HG03439 (cell line): Measurements from ENCODE around the gene LACTBL1.
"Not testable (repeated sequence)": the region's sequence is repeated elsewhere in the genome, so short reads cannot be mapped to it uniquely, and the experiment has no call there.

ENCODE experiments used
- ATAC-seq: cut with Tn5 transposase; IDR thresholded peaks from one replicate; pipeline ENCODE4 v1.9.1; 2021; ENCODE audit warnings: mild to moderate bottlenecking, moderate library complexity; ENCODE audit not compliant: unreplicated experiment

The LACTBL1 gene

GRCh38 chr1:22945171-22945570, 27.5 kb downstream of the LACTBL1 start:
- not testable (repeated sequence) for ATAC-seq

DNA sequence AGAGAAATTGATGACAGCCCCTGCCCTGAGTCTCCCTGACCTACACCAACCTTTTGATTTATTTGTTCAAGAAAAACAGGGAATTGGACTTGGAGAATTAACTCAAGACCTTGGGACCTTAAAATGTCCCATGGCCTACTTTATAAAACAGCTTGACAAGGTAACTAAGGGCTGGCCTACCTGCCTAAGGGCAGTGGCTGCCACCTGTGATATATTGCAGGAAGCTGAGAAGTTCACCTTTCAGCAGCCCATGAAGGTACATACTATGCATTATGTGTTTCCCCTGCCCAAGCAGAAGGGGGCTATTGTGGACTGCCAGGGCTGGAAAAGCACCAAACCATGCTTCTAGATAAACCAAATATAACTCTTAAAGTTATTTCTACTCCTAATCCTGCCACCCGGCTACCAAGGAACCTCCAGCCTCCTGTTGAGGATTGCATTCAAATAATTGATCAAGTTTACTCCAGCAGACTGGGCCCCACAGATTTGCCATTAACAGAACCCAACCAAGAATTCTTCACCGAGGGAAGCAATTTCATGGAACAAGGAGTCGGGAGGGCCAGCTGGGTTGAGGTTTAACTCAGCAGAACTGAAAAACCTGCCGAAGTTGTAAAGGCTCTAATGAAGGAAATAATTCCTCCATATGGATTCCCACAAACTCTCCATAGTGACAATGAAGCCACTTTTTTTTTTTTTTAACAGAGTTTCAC, 28.2 kb downstream of the LACTBL1 start:
- ATAC-seq: no peak

GRCh38 chr1:22941257-22941656, 31.4 kb downstream of the LACTBL1 start:
- no peak for ATAC-seq

DNA sequence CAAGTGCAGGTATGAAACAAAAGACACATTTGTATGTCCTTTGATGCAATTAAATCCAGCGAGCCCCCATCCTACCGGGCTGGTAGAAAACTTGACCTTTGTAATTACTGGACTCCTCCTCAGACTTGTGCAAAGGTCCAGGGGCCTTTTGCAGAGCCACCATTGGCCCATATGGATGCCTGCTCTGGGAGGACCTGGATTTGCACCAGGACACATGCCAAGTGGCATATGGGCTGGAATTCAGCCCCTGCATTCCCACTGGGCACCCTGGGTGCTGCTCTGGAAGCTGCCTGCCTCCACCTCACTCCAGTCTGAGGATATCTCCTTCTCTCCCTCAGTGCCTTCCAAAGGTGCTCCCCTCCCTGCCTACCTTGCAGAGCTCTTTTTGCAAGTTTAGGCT, 36.0 kb downstream of the LACTBL1 start:
- ATAC-seq: no peak

- ATAC-seq: no peak
These were observed 37.2 kb downstream of the LACTBL1 start for GRCh38 chr1:22935433-22935832.

DNA sequence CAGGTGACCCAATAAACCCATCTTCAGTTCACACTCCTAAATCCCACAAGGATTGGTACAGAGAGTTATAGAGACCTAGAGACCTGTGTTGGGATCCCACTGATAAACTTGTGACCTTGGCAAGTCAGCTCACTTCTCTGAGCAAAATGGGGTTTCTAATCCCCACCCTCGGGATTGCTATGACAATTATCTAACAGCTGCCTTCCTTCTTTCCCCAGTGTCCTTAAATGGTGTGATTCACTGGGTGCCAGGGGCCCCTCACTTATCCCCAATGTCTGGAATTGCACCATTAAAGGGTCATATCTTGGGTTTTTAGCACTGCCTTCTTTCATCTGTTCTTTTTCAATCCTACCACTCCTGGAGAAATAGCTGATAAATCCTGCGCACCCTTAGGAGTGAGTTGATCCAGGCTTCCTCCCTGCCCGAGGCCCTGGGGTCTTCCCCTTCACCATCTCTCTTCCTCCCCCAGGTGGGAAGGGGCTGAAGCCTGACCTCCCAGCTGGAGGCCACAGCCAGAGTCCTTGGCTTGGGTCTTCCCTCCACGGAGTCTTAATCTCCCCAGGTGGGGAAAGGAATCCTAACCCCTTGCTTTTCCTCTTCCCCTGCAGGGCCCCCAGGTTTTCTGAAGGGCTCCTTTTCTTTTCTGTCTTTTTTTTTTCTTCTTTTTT, 39.7 kb downstream of the LACTBL1 start:
- no peak for ATAC-seq

- ATAC-seq: no peak
These were observed 42.3 kb downstream of the LACTBL1 start for GRCh38 chr1:22930240-22930912.

GRCh38 chr1:22925111-22925510, 47.6 kb downstream of the LACTBL1 start:
- ATAC-seq: no peak

DNA sequence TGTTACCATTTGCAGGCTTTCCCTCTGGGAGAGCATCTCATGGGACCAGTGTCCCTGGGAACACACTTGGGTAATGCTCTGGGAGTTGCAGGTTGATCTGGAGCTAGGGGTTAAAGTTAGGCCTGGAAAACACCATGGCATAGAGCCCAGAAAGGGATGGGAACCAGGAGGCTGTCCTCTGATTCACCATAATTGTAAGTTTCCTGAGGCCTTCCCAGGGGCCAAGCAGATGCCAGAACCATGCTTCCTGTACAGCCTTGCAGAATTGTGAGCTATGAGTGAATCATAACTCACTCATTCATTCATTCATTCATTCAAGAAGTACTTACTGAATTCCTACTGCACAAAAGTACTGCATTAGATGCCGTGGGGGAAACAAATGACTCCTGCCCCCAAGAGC, 50.0 kb downstream of the LACTBL1 start:
- no peak for ATAC-seq

DNA sequence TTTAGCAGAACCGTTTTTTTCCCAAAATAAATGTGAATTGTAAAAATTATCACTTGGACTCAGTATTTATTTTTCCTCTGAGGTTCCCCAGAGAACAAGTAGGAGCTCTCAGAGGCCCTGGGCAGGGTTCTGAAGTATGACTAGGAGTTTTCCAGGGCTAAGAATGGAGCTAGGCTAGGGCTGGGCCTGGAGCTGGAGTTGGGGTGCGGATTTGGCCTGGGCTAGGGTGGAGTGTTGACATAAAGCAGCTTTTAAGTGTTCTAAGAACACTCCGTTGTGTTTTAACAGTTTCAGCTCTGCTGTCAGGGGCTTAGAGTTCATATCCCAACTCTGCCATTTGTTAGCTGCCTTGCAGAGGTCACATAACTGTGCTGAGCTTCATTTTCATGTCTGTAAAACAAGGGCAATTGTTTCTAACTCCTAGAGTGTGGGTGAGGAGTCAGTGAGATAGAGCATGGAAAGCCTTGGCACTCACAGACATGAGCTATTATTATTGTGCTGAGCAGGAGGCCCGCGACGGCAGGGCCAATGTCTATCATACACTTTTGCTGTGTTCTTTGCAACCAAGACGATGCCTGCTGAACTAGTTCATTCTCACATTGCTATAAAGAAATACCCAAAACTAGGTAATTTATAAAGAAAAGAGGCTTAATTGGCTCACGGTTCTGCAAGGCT, 51.1 kb downstream of the LACTBL1 start:
- no peak for ATAC-seq

DNA sequence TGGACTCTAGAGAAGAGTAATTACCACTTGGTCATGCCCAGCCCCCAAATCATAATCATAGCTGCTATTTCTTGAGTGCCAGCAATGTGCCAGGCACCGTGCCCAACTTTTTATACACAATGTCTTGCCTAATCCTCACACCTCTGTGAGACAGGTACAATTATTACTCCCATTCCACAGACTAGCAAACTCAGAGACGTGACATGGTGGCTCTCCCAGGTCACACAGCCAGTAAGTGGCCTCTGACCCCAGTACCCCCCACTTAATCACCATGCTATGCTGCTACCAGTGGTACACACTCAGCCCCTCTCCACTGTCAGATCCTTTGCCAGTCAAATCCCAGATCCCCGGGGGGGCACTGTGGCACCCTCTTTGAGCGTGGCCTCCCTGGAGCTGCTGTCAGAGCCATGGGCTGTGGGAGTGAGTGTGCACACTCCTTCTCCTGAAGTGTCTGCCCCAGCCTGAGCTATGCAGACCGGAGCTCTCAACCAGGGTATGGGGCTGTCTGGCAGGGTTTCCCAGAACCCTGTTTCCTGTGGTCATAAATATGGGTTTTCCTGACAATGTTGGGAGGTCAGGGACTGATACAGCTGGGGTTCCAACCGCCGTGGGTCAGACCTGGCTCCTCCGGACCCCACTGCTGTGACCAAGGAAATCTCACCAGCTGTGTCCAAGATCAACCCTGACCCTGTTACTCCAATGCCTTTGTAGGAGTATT, 51.8 kb downstream of the LACTBL1 start:
- no peak for ATAC-seq

DNA sequence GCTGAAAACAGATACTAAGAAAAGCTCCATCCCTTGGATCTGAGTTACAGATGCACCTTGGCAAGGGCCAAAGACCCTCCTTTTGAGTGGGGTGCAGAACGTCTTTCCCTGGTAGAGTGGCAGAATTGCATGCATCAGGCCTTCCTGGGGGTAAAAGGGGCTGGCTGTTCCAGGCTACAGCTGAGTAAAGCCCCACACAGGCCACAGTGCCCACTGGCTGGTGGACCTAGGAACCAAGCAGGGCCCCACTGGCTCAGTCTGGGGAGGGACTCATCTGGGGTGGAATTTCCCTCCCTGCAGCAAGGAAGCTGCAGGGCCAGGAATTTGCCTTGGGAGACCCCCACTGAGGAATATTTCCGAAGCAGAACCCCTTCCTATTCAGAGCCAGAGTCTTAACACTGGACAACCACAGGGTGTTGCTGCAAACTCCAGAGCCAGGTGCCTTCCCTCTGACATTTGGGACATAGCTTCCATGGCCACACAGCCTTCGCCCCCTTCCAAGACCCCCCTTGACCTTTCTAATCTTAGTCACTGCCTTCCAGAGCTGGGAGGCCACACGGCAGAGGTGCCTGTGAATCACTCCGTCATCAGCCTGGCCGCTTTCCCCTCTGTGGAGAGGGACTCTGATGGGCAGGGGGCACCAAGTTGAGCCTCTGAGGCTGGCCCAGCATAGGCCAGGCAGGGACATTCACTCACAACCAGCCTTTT, 52.5 kb downstream of the LACTBL1 start:
- ATAC-seq: no peak

GRCh38 chr1:22919341-22920025, 53.2 kb downstream of the LACTBL1 start:
- no peak for ATAC-seq

- no peak for ATAC-seq
These were observed 54.0 kb downstream of the LACTBL1 start for GRCh38 chr1:22918644-22919043.

GRCh38 chr1:22917989-22918388, 54.7 kb downstream of the LACTBL1 start:
- ATAC-seq: no peak

DNA sequence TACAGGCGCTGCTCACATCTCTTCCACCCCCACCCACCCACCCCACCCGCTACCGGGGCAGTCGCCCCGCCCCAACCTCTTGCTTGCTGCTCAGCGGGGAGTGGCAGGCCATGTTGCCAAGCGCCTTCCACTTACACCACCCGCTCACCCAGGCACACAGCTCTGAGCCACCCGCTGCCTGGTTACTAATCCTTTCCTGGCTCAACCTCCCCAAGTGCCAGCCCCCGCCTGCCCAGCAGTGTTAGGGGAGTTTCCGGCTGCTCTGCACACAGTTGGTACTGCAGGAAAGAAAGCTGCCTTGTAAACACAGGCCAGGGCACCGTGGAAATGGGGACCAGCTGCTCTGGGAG, 56.2 kb downstream of the LACTBL1 start:
- no peak for ATAC-seq

DNA sequence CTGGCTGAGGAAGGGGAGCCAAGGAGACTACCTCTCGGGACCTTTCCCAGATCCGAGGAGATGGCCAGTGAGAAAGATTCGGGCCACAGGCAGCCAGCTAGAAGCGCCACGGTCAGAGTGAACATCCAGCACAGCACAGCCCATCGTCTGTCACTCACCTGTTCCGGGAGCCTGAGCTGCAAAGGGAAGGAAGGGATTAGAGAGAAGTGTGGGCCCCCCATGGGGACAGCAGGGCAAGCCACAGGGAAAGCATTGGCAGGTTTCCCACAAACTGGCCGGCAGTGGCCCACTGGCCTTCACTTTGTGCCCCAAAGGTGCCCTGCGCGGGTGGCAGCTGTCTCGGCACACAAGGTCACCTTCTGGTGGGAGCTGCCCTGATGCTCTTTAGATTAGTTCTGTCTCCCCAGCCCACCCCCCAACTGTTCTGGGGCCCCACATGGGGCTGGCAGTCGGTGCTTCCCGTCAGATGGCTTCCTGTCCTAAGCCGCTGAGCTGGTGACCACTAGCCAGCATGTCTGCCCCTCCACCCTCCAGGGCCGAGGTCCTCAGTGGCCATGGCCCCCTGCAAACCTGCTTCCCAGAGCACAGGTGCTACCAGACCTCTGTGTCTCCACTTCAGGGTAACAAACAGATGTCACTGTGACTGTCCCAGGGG, 56.7 kb downstream of the LACTBL1 start:
- ATAC-seq: no peak

GRCh38 chr1:22915231-22915630, 57.4 kb downstream of the LACTBL1 start:
- ATAC-seq: no peak

DNA sequence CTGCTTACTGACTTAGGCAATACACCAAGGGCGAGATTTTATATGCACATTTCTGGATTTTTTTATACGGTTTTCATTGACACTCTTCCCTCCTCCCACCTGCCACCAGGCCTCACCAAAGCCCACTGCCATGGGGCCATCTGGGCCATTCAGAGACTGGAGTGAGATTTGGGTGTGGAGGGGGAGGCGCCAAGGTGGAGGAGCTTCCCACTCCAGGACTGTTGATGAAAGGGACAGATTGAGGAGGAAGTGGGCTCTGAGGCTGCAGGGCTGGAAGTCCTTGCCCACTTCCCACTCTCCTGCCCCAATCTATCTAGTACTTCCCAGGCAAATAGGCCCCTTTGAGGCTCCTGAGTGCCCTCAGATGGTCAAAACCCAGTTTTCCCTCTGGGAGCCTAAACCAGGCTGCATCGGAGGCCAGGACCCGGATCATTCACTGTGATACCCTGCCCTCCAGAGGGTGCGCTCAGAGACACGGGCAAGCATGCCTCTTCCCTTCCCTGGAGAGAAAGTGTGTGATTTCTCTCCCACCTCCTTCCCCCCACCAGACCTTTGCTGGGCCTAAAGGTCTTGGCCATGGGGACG, 57.9 kb downstream of the LACTBL1 start:
- no peak for ATAC-seq
